SH-SY5Y (cell line): ENCODE measurements around the gene GSTA2.

Experiments
- GATA2 ChIP-seq: IDR thresholded peaks from 2 replicates; pipeline ENCODE4 v1.6.1; 2011; ENCODE audit warnings: mild to moderate bottlenecking, low read depth, low read length
- GATA3 ChIP-seq: IDR thresholded peaks from 2 replicates; pipeline ENCODE4 v1.6.1; 2011; ENCODE audit warnings: low read depth, mild to moderate bottlenecking, low read length, moderate library complexity

GRCh38 chr6:52759085-52759484, 4.2 kb downstream of the GSTA2 start:
- no peak for TF ChIP-seq GATA2
- no peak for TF ChIP-seq GATA3
